Heart right ventricle (tissue), 16 donors: ENCODE results near the gene NAP1L3. TPM values are rescaled to one million over a fixed set of nuclear protein-coding genes. Genes with fewer than 3 reads are reported as not detected.

ENCODE experiments used
- ATAC-seq, 8 donors: fragments of 200-7000 bp; cut with Tn5 transposase; one replicate each; pipeline ENCODE4 v1.9.1; 2020; ENCODE audit warnings: mild to moderate bottlenecking in 8 of 8, moderate library complexity in 8 of 8, moderate number of reproducible peaks in 1 of 8
- DNase-seq, 2 donors: peaks; one replicate each; pipeline ENCODE4 v3.0.0-alpha.2; 2020
- H3K27ac ChIP-seq, 10 donors: fragments of 200-600 bp; sonication (generic) in 2 of 10; one replicate each; pipeline versions ENCODE4 v1.5.0 to v1.8.0; 2020 to 2022; ENCODE audit warnings: mild to moderate bottlenecking in 3 of 10
- H3K27me3 ChIP-seq, 7 donors: fragments of 200-600 bp; one replicate each; pipeline ENCODE4 v1.8.0; 2021 to 2022; ENCODE audit warnings: mild to moderate bottlenecking in 2 of 7
- H3K36me3 ChIP-seq, 9 donors: fragments of 200-600 bp; sonication (generic) in 1 of 9; one replicate each; pipeline versions ENCODE4 v1.5.0 to v1.8.0; 2020 to 2022; ENCODE audit warnings: mild to moderate bottlenecking in 2 of 9
- H3K4me1 ChIP-seq, 9 donors: fragments of 200-600 bp; sonication (generic) in 1 of 9; one replicate each; pipeline versions ENCODE4 v1.5.0 to v1.8.0; 2020 to 2022; ENCODE audit warnings: mild to moderate bottlenecking in 4 of 9
- H3K4me3 ChIP-seq, 10 donors: fragments of 200-600 bp; sonication (generic) in 2 of 10; one replicate each; pipeline versions ENCODE4 v1.5.0 to v1.8.0; 2020 to 2022; ENCODE audit warnings: mild to moderate bottlenecking in 7 of 10, moderate library complexity in 2 of 10
- H3K9me3 ChIP-seq, 11 donors: fragments of 200-600 bp in 10 of 11; sonication (generic) in 2 of 11; one replicate each; pipeline versions ENCODE4 v1.5.0 to v1.8.0; 2013 to 2022; ENCODE audit warnings: mild to moderate bottlenecking in 2 of 11, control low read depth in 1 of 11, moderate library complexity in 1 of 11
- WGBS, 2 donors: extraction: QIAGEN DNeasy Blood & Tissue Kit; methylation state at CpG; one replicate each; pipeline ENCODE4 v1.1.7; 2013; ENCODE audit warnings: inconsistent platforms in 1 of 2; 5-methylcytosine and 5-hydroxymethylcytosine counted together
- intact Hi-C, 10 donors: fragments of 100-400 bp; cut with DNase I; formaldehyde crosslinking; loops; one replicate each; pipeline versions ENCODE4 v1.11.1 to v1.14.2; 2022
- long read RNA-seq, 3 donors: library from polyadenylated mRNA; unstranded; transcript quantifications; one replicate each; pipeline ENCODE4 v2.0.0, GENCODE V29; 2020 to 2021
- polyA plus RNA-seq, 2 donors: library from polyadenylated mRNA; stranded (reverse); fragments of 200-250 nt; gene quantifications; one replicate each; pipeline ENCODE4 v1.2.3, GENCODE V29; 2013
- total RNA-seq, 10 donors: library from RNA; stranded (reverse); fragmentation: NEBNext Ultra II Directional in 3 of 10; extraction: Animal tissue kit (Norgen Biotek cat#: 25700) in 3 of 10; gene quantifications; one replicate each; pipeline versions ENCODE4 v1.2.1 to v1.2.4, GENCODE V29; 2021 to 2023
- TF ChIP-seq, protein P1 (sequence below), 9 donors: fragments of 200-600 bp; sonication (generic) in 2 of 9; IDR thresholded peaks; one replicate each; pipeline versions ENCODE4 v1.5.0 to v1.8.0; 2021 to 2022; ENCODE audit warnings: antibody characterized with exemption in 9 of 9, mild to moderate bottlenecking in 5 of 9, moderate library complexity in 1 of 9
- donor health status: Arrhythmogenic right ventricular cardiomyopathy.
- donor health status: ischemic (EF 13 %, LVEDD 7.1; RV severe dilation, severe dysfunction).
- donor health status: healthy with polysubstance abuse.
- donor health status: DM: no; HTN: yes; CAD: no.
- donor health status: DM: no; HTN: no; CAD: no.
- donor health status: ischemic (EF 25% LVEDD 6.9; RV normal size, moderate dysfunction).
- donor health status: ischemic (EF 25% LVEDD 5.7; RV mildly dilated, moderate dysfunction).
- donor health status: healthy.
- donor health status: DM: yes; HTN: yes; CAD: no.
- donor health status: Ischemic cardiomyopathy.
- donor health status: ischemic (EF 35%, LVEDD 5.7; RV mildly dilated, moderate dysfunction).
- donor health status: nonischemic (EF 11% LVEDD 7.7; RV severe dilation, severe dysfunction).
- donor health status: DM: yes; HTN: yes; CAD: no.
- donor health status: PGD.
- donor health status: ischemic (EF 29% LVEDD 5.4; RV normal size, mild dysfunction).
- donor health status: nonischemic (EF 23%, LVEDD 6.1; RV moderate dilation, normal function).

NAP1L3 gene, protein sequence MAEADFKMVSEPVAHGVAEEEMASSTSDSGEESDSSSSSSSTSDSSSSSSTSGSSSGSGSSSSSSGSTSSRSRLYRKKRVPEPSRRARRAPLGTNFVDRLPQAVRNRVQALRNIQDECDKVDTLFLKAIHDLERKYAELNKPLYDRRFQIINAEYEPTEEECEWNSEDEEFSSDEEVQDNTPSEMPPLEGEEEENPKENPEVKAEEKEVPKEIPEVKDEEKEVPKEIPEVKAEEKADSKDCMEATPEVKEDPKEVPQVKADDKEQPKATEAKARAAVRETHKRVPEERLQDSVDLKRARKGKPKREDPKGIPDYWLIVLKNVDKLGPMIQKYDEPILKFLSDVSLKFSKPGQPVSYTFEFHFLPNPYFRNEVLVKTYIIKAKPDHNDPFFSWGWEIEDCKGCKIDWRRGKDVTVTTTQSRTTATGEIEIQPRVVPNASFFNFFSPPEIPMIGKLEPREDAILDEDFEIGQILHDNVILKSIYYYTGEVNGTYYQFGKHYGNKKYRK
- total RNA-seq (10 to 100 TPM in 3 of 10 donors, 1 to 10 TPM in 6, under 1 TPM in 1; 0.25 to 15.7 (median 5.2) TPM), polyA plus RNA-seq (1 to 10 TPM in 1 of 2 donors, under 1 TPM in 1; 0.51 to 1.7 TPM)
- long read RNA-seq, donor 1, transcript NAP1L3-201 (1 exons, 2,639 nt): major isoform, 5 of 5 reads
- long read RNA-seq, donor 1, partial matches to known transcripts: 0 of 5 reads
- long read RNA-seq, donor 1, other reads (novel, unspliced or antisense): 0 of 5 reads
- long read RNA-seq, donor 2, transcript NAP1L3-201 (1 exons, 2,639 nt): major isoform, 14 of 14 reads
- long read RNA-seq, donor 2, partial matches to known transcripts: 0 of 14 reads
- long read RNA-seq, donor 2, other reads (novel, unspliced or antisense): 0 of 14 reads
- long read RNA-seq, donor 3, partial matches to known transcripts: 0 of 1 reads
- long read RNA-seq, donor 3, other reads (novel, unspliced or antisense): 0 of 1 reads

DNA sequence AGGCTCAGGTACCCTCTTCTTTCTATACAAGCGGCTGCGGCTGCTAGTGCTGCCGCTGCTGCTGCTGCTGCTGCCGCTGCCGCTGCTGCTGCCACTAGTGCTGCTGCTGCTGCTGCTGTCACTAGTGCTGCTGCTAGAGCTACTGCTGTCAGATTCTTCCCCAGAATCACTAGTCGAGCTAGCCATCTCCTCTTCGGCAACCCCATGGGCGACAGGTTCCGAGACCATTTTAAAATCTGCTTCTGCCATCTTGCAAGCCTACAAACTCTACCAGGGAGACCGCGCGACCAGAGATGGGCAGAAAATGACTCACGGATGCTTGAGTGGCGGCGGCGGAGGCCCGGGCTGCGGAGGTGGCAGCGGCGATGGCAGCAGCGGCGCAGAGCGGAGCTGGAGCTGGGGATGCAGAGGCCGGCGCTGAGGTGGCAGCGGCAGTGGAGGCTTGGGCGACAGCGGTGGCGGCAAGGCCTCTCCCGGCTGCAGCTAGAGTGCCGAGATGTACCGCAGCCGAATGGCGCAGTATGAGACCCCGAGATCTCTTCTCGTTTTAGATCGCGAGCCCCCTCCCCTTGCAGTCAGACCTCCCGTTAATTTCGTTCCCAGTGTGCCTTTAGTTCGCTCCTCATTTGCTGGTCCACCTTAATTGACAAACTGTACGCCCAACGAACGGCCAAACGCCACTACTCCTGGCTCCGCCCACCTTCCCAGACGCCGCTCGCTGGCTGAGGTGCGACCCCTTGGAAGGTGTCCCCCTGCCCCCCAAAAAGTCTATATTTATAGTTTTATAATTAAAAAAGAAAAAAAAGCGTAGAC lies at the start of gene NAP1L3:
TSS of gene NAP1L3 (minus strand) at position 523 of the 813 bp plus-strand sequence. CDS start at position 249, 274 bp downstream.
- peak; percentile 89 to 98 (median 96) for ATAC-seq
- peak; percentile 32 to 72 for DNase-seq
- 1% methylated on average over 51 of the region's 51 CpGs for WGBS, 2 donors
- Histone ChIP-seq H3K4me1 (peaks cover 0 to 12% (median 0%) of the 10 kb centered on the region in 9 donors), H3K4me3 (peak within 1 kb of the TSS; percentile 39 to 68 (median 61)), H3K27me3 (peaks cover 0 to 64% (median 0%) of the 10 kb centered on the region in 7 donors), H3K36me3 (no peaks in the 10 kb centered on the region), H3K9me3 (no peaks in the 10 kb centered on the region), H3K27ac (peak within 1 kb of the TSS in 7 of 10 donors; percentile 24 to 77 (median 64))
- intact Hi-C loops: no loop called here
- TF ChIP-seq, protein P1, sequence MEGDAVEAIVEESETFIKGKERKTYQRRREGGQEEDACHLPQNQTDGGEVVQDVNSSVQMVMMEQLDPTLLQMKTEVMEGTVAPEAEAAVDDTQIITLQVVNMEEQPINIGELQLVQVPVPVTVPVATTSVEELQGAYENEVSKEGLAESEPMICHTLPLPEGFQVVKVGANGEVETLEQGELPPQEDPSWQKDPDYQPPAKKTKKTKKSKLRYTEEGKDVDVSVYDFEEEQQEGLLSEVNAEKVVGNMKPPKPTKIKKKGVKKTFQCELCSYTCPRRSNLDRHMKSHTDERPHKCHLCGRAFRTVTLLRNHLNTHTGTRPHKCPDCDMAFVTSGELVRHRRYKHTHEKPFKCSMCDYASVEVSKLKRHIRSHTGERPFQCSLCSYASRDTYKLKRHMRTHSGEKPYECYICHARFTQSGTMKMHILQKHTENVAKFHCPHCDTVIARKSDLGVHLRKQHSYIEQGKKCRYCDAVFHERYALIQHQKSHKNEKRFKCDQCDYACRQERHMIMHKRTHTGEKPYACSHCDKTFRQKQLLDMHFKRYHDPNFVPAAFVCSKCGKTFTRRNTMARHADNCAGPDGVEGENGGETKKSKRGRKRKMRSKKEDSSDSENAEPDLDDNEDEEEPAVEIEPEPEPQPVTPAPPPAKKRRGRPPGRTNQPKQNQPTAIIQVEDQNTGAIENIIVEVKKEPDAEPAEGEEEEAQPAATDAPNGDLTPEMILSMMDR (IDR thresholded peaks at IDR 0.05): no peak

- TF ChIP-seq, protein P1 (IDR thresholded peaks at IDR 0.05): no peak
- intact Hi-C loops: no loop called here
- H3K9me3 ChIP-seq: no peaks in the 10 kb centered on the region
- no peaks in the 10 kb centered on the region for H3K36me3 ChIP-seq
- no peak overlapping the region for H3K27ac ChIP-seq
- DNase-seq (no peak), ATAC-seq (no peak)
- no peaks in the 10 kb centered on the region for H3K4me1 ChIP-seq
- no peak overlapping the region for H3K4me3 ChIP-seq
- no peaks in the 10 kb centered on the region for H3K27me3 ChIP-seq
- WGBS, 2 donors: 84 to 86% methylated on average over 4 of the region's 4 CpGs
Observed at GRCh38 chrX:93711076-93711475, 37.7 kb upstream of the NAP1L3 start.

DNA sequence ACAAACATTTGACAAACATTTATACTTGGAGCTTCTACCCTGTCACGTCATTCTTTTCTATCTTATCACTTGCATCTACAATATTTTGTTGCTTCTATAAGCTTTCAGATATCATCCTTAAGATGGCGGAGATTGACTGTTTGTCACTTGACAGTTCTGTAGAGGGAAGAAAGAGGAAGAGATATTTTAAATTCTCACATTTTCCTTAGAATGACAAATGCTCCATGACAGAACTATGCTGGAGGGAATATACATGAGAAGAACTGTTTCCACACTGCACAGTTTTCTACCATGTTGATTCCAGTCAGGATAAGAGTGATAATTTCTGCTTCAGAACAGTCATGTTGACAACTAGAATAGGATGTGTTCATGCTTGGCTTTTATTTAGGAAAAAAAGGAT lies 30.3 kb upstream of the NAP1L3 start:
- Histone ChIP-seq H3K4me3 (no peak overlapping the region), H3K4me1 (no peaks in the 10 kb centered on the region), H3K9me3 (no peaks in the 10 kb centered on the region), H3K36me3 (no peaks in the 10 kb centered on the region), H3K27ac (no peak overlapping the region), H3K27me3 (no peaks in the 10 kb centered on the region)
- TF ChIP-seq, protein P1 (IDR thresholded peaks at IDR 0.05): no peak
- DNase-seq (no peak), ATAC-seq (no peak)
- intact Hi-C loops: no loop called here
- 82 to 86% methylated on average over 2 of the region's 2 CpGs for WGBS, 2 donors
